ENCODE data around the gene TLCD1. TPM values are rescaled to one million over a fixed set of nuclear protein-coding genes. Genes with fewer than 3 reads are reported as not detected.

Gene TLCD1
- total and polyA plus RNA-seq, 2 experiments from 2014 or later, result 26.5 to 47.0 TPM

DNA sequence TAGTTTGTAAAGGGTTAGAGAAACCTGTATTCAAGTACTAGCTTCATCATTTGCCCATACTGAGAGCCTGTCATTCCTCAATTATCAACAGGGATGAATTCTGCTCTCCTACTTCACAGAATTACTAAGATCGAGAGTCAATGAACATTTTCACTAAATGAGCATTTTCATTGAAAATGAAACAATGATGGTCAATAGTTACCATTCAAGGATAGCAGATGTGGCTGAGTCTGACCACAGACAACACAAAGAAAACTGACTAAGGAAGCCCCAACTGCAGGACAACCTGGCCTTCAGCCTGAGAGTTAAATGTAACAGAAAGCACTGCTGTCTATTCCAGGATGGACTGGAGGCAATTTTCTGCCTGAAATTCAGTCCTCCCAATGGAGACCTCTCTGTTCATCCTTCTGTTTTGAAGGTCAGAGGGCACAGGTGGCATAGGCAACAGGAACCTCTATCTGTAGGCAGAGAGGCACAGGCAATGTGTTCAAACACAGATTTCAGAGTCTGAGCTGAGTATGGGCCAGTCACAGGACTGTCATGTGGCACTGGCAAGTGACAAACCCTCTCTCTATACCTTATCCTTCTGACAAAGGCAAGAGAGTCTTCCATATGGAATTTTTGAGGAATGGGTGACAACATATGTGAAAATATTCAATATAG is 37.2 kb upstream of the TLCD1 start (continued):
- TF ChIP-seq, protein P1, sequence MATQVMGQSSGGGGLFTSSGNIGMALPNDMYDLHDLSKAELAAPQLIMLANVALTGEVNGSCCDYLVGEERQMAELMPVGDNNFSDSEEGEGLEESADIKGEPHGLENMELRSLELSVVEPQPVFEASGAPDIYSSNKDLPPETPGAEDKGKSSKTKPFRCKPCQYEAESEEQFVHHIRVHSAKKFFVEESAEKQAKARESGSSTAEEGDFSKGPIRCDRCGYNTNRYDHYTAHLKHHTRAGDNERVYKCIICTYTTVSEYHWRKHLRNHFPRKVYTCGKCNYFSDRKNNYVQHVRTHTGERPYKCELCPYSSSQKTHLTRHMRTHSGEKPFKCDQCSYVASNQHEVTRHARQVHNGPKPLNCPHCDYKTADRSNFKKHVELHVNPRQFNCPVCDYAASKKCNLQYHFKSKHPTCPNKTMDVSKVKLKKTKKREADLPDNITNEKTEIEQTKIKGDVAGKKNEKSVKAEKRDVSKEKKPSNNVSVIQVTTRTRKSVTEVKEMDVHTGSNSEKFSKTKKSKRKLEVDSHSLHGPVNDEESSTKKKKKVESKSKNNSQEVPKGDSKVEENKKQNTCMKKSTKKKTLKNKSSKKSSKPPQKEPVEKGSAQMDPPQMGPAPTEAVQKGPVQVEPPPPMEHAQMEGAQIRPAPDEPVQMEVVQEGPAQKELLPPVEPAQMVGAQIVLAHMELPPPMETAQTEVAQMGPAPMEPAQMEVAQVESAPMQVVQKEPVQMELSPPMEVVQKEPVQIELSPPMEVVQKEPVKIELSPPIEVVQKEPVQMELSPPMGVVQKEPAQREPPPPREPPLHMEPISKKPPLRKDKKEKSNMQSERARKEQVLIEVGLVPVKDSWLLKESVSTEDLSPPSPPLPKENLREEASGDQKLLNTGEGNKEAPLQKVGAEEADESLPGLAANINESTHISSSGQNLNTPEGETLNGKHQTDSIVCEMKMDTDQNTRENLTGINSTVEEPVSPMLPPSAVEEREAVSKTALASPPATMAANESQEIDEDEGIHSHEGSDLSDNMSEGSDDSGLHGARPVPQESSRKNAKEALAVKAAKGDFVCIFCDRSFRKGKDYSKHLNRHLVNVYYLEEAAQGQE (IDR thresholded peaks at IDR 0.05; ENCODE audit: unreplicated experiment), result no peak
- TF ChIP-seq, protein P2, sequence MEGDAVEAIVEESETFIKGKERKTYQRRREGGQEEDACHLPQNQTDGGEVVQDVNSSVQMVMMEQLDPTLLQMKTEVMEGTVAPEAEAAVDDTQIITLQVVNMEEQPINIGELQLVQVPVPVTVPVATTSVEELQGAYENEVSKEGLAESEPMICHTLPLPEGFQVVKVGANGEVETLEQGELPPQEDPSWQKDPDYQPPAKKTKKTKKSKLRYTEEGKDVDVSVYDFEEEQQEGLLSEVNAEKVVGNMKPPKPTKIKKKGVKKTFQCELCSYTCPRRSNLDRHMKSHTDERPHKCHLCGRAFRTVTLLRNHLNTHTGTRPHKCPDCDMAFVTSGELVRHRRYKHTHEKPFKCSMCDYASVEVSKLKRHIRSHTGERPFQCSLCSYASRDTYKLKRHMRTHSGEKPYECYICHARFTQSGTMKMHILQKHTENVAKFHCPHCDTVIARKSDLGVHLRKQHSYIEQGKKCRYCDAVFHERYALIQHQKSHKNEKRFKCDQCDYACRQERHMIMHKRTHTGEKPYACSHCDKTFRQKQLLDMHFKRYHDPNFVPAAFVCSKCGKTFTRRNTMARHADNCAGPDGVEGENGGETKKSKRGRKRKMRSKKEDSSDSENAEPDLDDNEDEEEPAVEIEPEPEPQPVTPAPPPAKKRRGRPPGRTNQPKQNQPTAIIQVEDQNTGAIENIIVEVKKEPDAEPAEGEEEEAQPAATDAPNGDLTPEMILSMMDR (conservative IDR thresholded peaks at IDR 0.05; ENCODE audit: low read depth in 2 of 2), result no peak
- no peak for TF ChIP-seq EZH2 (IDR thresholded peaks at IDR 0.05; ENCODE audit: low read depth, unreplicated experiment)
- TF ChIP-seq, protein P3, sequence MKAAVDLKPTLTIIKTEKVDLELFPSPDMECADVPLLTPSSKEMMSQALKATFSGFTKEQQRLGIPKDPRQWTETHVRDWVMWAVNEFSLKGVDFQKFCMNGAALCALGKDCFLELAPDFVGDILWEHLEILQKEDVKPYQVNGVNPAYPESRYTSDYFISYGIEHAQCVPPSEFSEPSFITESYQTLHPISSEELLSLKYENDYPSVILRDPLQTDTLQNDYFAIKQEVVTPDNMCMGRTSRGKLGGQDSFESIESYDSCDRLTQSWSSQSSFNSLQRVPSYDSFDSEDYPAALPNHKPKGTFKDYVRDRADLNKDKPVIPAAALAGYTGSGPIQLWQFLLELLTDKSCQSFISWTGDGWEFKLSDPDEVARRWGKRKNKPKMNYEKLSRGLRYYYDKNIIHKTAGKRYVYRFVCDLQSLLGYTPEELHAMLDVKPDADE (IDR thresholded peaks at IDR 0.05), result no peak

- Histone ChIP-seq H3F3A (replicated peaks; ENCODE audit: low read depth) (peaks cover 55% of the 10 kb centered on the region), H3K79me2 (replicated peaks; ENCODE audit: insufficient read depth) (peaks cover 24% of the 10 kb centered on the region), H3K27ac (ENCODE audit: low read depth) (peak overlapping the region; percentile 98), H3K4me2 (peak overlapping the region; percentile 50), H3K4me1 (ENCODE audit: insufficient read depth) (peaks cover 52% of the 10 kb centered on the region), H3K4me3 (peak overlapping the region; percentile 31), H4K20me1 (replicated peaks; ENCODE audit: insufficient read depth) (peaks cover 5% of the 10 kb centered on the region; the same call in 1 of the 2 replicates), H3K27me3 (ENCODE audit: insufficient read depth) (no peaks in the 10 kb centered on the region), H3K9me2 (ENCODE audit: insufficient read depth) (no peaks in the 10 kb centered on the region), H2AFZ (no peak overlapping the region), H3K36me3 (ENCODE audit: insufficient read depth) (0 out of 2 replicates have a peak, but pooled peaks cover 5% of the 10 kb centered on the region)
- no peaks in the 10 kb centered on the region; the same call in 2 of the 3 replicates for H3K9me3 Mint-ChIP-seq
- H3K27me3 Mint-ChIP-seq (ENCODE audit: insufficient read depth, low read depth, poor library complexity), result peaks cover 29% of the 10 kb centered on the region
- peaks cover 64% of the 10 kb centered on the region for H3K4me1 Mint-ChIP-seq
- H3K27ac Mint-ChIP-seq, result peak overlapping the region; percentile 91
- DNase-seq (ENCODE audit: low spot score) (peak; percentile 89), ATAC-seq (peak; percentile 78)
- peak overlapping the region; percentile 51 for H3K4me3 Mint-ChIP-seq
- H3K36me3 Mint-ChIP-seq (ENCODE audit: low read depth), result peaks cover 69% of the 10 kb centered on the region
- no peak for TF ChIP-seq ZNF114 (CRISPR knock-in tag; IDR thresholded peaks at IDR 0.05)
- peak; percentile 98 for TF ChIP-seq NANOG (IDR thresholded peaks at IDR 0.05; ENCODE audit: borderline replicate concordance)
- no peak for TF ChIP-seq EZH2phosphoT487 (IDR thresholded peaks at IDR 0.05; ENCODE audit: unreplicated experiment)
- no peak for TF ChIP-seq ZNF331 (CRISPR knock-in tag; IDR thresholded peaks at IDR 0.05; ENCODE audit: low read depth)
- TF ChIP-seq, protein P2 (conservative IDR thresholded peaks at IDR 0.05; ENCODE audit: low read depth in 2 of 2), result no peak
- no peak for TF ChIP-seq JUNB (IDR thresholded peaks at IDR 0.05; ENCODE audit: unreplicated experiment)
- TF ChIP-seq, protein P3 (IDR thresholded peaks at IDR 0.05), result peak; percentile 93
- TF ChIP-seq CREB1 (CRISPR knock-in tag; IDR thresholded peaks at IDR 0.05; ENCODE audit: low read depth), result no peak
Measured at GRCh38 chr17:28760601-28761562, 34.8 kb upstream of the TLCD1 start.

Measured in GM23338 (cell line).